Left renal cortex interstitium (tissue), 4 donors: ENCODE results near the gene TARS2. TPM values are rescaled to one million over a fixed set of nuclear protein-coding genes. Genes with fewer than 3 reads are reported as not detected.

Source experiments
- DNase-seq, 4 donors: peaks; one replicate each; pipeline ENCODE4 v3.0.0-alpha.2; 2013; ENCODE audit warnings: low read depth in 4 of 4, low spot score in 2 of 4, missing footprints in 1 of 4
- polyA plus RNA-seq, 4 donors: library from polyadenylated mRNA; unstranded; fragments of 120-200 nt; gene quantifications; one replicate each; pipeline ENCODE4 v1.2.1, GENCODE V29; 2013; ENCODE audit not compliant: insufficient read length in 4 of 4

The TARS2 gene
- polyA plus RNA-seq, 4 donors: 19.5 to 32.6 (median 28.0) TPM

- no peak for DNase-seq
Measured at GRCh38 chr1:150536836-150537731, 49.9 kb downstream of the TARS2 start.

GRCh38 chr1:150537732-150538684 is 50.8 kb downstream of the TARS2 start:
- DNase-seq: no peak

- no peak for DNase-seq
Measured at GRCh38 chr1:150543500-150544143, 56.4 kb downstream of the TARS2 start.

GRCh38 chr1:150544204-150544603 is 57.0 kb downstream of the TARS2 start:
- DNase-seq: no peak

DNA sequence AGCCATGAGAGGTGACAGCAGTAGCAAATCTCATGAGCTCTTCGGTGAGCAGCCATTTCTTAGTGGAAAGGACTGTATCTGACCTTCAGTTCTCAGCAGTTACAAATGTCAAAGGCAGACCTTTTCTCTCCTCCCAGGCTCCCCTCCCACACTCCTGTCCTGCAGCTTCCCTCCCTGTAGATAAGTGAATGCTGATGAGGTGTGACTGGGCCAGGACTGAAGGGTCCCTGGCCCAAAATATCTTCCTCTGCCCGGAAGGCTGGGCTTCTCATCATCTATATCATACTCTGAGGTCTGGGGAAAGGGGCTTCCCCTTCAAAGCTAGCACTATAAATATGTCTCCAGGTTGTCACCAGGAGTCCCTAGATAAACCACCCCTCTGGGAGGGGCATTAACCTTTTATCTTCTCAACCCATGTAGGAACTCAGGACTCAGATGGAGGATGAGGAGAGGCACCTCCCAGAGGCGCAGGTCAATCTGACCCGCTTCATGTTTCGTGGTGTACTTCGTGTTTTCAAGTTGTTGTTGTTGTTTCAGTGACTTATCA is 58.3 kb downstream of the TARS2 start:
- DNase-seq: no peak

GRCh38 chr1:150546294-150546937 is 59.2 kb downstream of the TARS2 start:
- DNase-seq: no peak

GRCh38 chr1:150548324-150548631 is 61.1 kb downstream of the TARS2 start:
- no peak for DNase-seq

- no peak for DNase-seq
Measured at GRCh38 chr1:150548632-150549495, 61.6 kb downstream of the TARS2 start, which contains the start of gene ADAMTSL4. Gene ADAMTSL4, plus strand, starts transcription at chr1:150549408. Its CDS starts 2,881 bp downstream, at chr1:150552289.

- no peak for DNase-seq
Measured at GRCh38 chr1:150549496-150550221, 62.4 kb downstream of the TARS2 start.

DNA sequence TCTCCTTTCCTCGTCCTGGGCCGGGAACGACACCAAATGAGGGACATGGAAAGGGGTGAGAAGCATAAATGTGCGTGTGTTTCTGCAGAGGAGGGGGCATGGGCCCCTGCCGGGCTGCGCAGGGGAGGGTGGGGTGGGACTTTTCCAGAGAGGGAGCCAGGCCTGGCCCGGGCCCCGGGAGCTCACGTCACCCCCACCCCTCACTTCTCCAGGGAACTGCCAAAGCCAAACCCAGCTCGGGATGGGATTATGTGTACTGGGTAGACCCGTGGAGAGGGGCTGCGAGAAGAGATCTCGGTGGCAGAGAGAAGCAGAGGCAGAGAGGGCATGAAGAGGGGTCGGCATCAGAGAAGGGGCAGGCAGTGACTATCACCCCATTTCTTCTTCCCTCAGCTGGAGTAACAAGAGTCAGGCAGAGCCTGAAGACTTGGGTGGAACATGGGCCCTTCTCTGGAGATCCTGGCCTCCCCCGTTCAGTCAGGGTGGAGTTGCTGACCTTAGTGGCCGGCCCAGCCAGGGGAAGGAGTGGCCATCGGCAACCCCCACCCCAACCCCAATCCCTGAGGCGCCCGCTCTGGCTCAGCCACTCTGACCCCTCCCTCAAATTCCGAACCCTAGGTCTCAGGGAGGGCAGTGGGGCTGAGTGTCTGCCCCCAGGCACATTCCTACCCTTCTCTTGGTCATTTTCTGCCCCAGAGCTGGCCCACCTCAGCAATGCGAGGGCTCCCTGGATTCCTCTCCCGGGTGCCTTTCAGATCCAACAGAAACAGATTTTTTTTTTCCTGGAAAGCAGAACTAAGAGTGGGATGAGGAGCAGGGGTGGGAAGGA is 63.2 kb downstream of the TARS2 start:
- no peak for DNase-seq

DNA sequence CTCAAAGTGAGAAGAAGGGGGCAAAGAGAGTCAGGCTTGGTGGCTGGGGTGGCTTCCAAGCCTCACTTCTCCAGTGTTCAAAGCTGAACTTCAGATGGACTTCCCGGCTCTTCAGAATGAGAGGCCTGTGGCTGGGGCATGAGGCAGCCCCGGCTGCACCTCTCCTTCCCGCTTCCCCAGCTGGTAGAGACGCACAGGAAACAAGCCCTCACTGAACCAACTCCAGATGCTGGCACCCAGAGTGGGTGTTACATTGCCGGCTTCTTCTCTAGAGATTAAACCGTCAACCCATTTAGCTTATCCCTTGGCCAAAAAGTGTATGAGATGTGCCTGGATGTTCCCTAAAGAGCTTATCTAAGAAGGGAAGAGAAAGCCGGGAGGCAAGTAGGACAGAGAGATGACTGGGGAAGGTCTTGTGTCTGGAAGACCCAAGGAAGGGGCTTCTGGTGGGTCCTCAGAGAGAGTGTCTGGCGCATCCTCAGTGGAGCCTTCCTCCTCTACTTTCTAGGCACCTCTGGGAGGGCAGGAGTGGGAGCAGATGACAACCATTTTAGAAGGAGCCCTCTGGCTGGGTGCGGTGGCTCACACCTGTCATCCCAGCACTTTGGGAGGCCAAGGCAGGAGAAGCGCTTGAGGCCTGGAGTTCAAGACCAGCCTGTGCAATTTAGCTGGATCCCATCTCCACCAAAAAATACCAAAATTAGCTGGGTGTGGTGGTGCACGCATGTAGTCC is 64.0 kb downstream of the TARS2 start:
- no peak for DNase-seq

DNA sequence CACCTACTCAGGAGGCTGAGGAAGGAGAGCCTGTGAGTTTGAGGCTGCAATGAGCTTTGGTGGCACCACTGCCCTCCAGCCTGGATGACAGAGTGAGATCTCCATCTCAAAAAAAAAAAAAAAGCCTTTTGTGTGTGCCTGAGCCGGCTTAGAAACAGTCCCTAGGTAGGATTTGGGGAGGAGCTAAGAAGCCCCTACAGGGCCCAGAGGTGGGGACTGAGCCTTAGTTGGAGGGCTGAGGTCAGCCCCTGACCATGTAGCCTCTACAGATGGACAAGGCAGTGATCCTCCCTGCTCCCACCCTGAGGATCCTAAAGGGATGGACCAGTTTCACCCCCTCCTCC is 64.5 kb downstream of the TARS2 start:
- DNase-seq: no peak

- DNase-seq: no peak
Measured at GRCh38 chr1:150552128-150552910, 65.1 kb downstream of the TARS2 start.

DNA sequence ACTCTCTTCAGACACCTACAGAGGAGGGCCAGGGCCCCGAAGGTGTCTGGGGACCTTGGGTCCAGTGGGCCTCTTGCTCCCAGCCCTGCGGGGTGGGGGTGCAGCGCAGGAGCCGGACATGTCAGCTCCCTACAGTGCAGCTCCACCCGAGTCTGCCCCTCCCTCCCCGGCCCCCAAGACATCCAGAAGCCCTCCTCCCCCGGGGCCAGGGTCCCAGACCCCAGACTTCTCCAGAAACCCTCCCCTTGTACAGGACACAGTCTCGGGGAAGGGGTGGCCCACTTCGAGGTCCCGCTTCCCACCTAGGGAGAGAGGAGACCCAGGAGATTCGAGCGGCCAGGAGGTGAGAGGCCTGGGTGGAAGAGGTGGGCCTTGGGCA is 65.7 kb downstream of the TARS2 start:
- no peak for DNase-seq

DNA sequence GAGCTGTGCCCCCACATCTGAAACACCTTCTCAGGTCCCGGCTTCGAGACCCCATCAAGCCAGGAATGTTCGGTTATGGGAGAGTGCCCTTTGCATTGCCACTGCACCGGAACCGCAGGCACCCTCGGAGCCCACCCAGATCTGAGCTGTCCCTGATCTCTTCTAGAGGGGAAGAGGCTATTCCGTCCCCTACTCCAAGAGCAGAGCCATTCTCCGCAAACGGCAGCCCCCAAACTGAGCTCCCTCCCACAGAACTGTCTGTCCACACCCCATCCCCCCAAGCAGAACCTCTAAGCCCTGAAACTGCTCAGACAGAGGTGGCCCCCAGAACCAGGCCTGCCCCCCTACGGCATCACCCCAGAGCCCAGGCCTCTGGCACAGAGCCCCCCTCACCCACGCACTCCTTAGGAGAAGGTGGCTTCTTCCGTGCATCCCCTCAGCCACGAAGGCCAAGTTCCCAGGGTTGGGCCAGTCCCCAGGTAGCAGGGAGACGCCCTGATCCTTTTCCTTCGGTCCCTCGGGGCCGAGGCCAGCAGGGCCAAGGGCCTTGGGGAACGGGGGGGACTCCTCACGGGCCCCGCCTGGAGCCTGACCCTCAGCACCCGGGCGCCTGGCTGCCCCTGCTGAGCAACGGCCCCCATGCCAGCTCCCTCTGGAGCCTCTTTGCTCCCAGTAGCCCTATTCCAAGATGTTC is 66.3 kb downstream of the TARS2 start:
- DNase-seq: no peak

GRCh38 chr1:150554086-150554452 is 66.8 kb downstream of the TARS2 start:
- DNase-seq: no peak
